Activated naive CD4-positive, alpha-beta T cell treated with anti-CD3 and anti-CD28 coated beads, Interleukin-2, amount 10 ng/mL, durations not matched to agents 7 days and 5 days (primary cell): ENCODE results near the gene AGFG2.
A peak's percentile ranks its signal among the peaks of the same experiment; 100 is the strongest.

Experiments
- CTCF ChIA-PET: fragments of 350-600 bp; sonication (Branson Sonifier 250); formaldehyde crosslinking; loops from one replicate; lab custom pipeline; 2021; ENCODE audit warnings: antibody characterized with exemption; lab: Charles Lee
- DNase-seq: peaks from one replicate; pipeline ENCODE4 v3.0.0-alpha.2; 2020
- H3K27ac Mint-ChIP-seq: one replicate; pipeline ENCODE4 v1.8.0; 2021; ENCODE audit warnings: mild to moderate bottlenecking, moderate library complexity, mixed read lengths
- H3K27me3 Mint-ChIP-seq: one replicate; pipeline ENCODE4 v1.8.0; 2021; ENCODE audit warnings: mild to moderate bottlenecking, mixed read lengths
- H3K36me3 Mint-ChIP-seq: one replicate; pipeline ENCODE4 v1.8.0; 2021; ENCODE audit warnings: mixed read lengths
- H3K4me1 Mint-ChIP-seq: one replicate; pipeline ENCODE4 v1.8.0; 2021; ENCODE audit warnings: mixed read lengths
- H3K4me3 Mint-ChIP-seq: one replicate; pipeline ENCODE4 v1.8.0; 2021; ENCODE audit warnings: mild to moderate bottlenecking, moderate library complexity, mixed read lengths
- H3K9me3 Mint-ChIP-seq: one replicate; pipeline ENCODE4 v1.8.0; 2021; ENCODE audit warnings: mixed read lengths

AGFG2 gene

GRCh38 chr7:100566018-100566531 lies 27.1 kb downstream of the AGFG2 start:
- Mint-ChIP-seq H3K4me1 (peaks cover 46% of the 10 kb centered on the region), H3K4me3 (no peak overlapping the region), H3K36me3 (peaks cover 13% of the 10 kb centered on the region), H3K27ac (peak overlapping the region; percentile 45), H3K9me3 (no peaks in the 10 kb centered on the region), H3K27me3 (peaks cover 22% of the 10 kb centered on the region)
- CTCF ChIA-PET: interaction anchor here (1.1 to 11.5 kb wide), 7 partner anchors 20 to 125 kb away, joined by 3 to 130 read pairs (median 6); partner anchors contain the start of genes FBXO24 and LRCH4
- DNase-seq: no peak

GRCh38 chr7:100567031-100567730 lies 28.2 kb downstream of the AGFG2 start:
- H3K9me3 Mint-ChIP-seq: no peaks in the 10 kb centered on the region
- H3K4me3 Mint-ChIP-seq: no peak overlapping the region
- H3K27ac Mint-ChIP-seq: peak overlapping the region; percentile 42
- no peak for DNase-seq
- CTCF ChIA-PET: interaction anchor here (0.6 to 11.5 kb wide), 4 partner anchors 19 to 182 kb away, joined by 3 to 130 read pairs (median 6); partner anchors contain the start of genes FBXO24 and LRCH4
- peaks cover 54% of the 10 kb centered on the region for H3K4me1 Mint-ChIP-seq
- H3K27me3 Mint-ChIP-seq: peaks cover 31% of the 10 kb centered on the region
- peaks cover 19% of the 10 kb centered on the region for H3K36me3 Mint-ChIP-seq

- H3K36me3 Mint-ChIP-seq: peaks cover 20% of the 10 kb centered on the region
- no peak for DNase-seq
- H3K4me3 Mint-ChIP-seq: no peak overlapping the region
- CTCF ChIA-PET: interaction anchor here (11.5 kb wide), 1 partner anchor 18 kb away, joined by 130 read pairs; the partner anchor contains the start of genes FBXO24 and LRCH4
- H3K27ac Mint-ChIP-seq: peak overlapping the region; percentile 42
- H3K9me3 Mint-ChIP-seq: no peaks in the 10 kb centered on the region
- peaks cover 31% of the 10 kb centered on the region for H3K27me3 Mint-ChIP-seq
- peaks cover 55% of the 10 kb centered on the region for H3K4me1 Mint-ChIP-seq
Observed at GRCh38 chr7:100567751-100568175, 28.8 kb downstream of the AGFG2 start.

- Mint-ChIP-seq H3K27me3 (peaks cover 31% of the 10 kb centered on the region), H3K9me3 (no peaks in the 10 kb centered on the region), H3K36me3 (peaks cover 18% of the 10 kb centered on the region), H3K4me3 (no peak overlapping the region), H3K4me1 (peaks cover 55% of the 10 kb centered on the region), H3K27ac (peak overlapping the region; percentile 64)
- CTCF ChIA-PET: interaction anchor here (11.5 kb wide), 1 partner anchor 17 kb away, joined by 130 read pairs; the partner anchor contains the start of genes FBXO24 and LRCH4
- DNase-seq: no peak
Observed at GRCh38 chr7:100568176-100568895, 29.3 kb downstream of the AGFG2 start.

- peak; percentile 57 for DNase-seq
- peaks cover 31% of the 10 kb centered on the region for H3K27me3 Mint-ChIP-seq
- H3K4me3 Mint-ChIP-seq: no peak overlapping the region
- H3K9me3 Mint-ChIP-seq: no peaks in the 10 kb centered on the region
- peaks cover 14% of the 10 kb centered on the region for H3K36me3 Mint-ChIP-seq
- H3K4me1 Mint-ChIP-seq: peaks cover 50% of the 10 kb centered on the region
- CTCF ChIA-PET: interaction anchor here (0.9 to 11.5 kb wide), 2 partner anchors 14 to 17 kb away, joined by 3 to 130 read pairs; partner anchors contain the start of genes FBXO24 and LRCH4
- H3K27ac Mint-ChIP-seq: no peak overlapping the region
Observed at GRCh38 chr7:100568896-100569844, 30.2 kb downstream of the AGFG2 start.

GRCh38 chr7:100570954-100571828 lies 32.2 kb downstream of the AGFG2 start:
- DNase-seq: no peak

GRCh38 chr7:100571829-100572116 lies 32.8 kb downstream of the AGFG2 start:
- no peak for DNase-seq
- Mint-ChIP-seq H3K4me3 (peak overlapping the region; percentile 15), H3K36me3 (peaks cover 25% of the 10 kb centered on the region), H3K4me1 (peaks cover 47% of the 10 kb centered on the region), H3K27ac (peak overlapping the region; percentile 69), H3K9me3 (no peaks in the 10 kb centered on the region), H3K27me3 (peaks cover 31% of the 10 kb centered on the region)
- CTCF ChIA-PET: no interaction called here

More at GRCh38 chr7:100570954-100571828, 32.2 kb downstream of the AGFG2 start:
- CTCF ChIA-PET: interaction anchor here (1.5 kb wide), 1 partner anchor 12 kb away, joined by 6 read pairs; no protein-coding TSS in a partner anchor
- Mint-ChIP-seq H3K4me1 (peaks cover 50% of the 10 kb centered on the region), H3K36me3 (peaks cover 21% of the 10 kb centered on the region), H3K4me3 (no peak overlapping the region), H3K9me3 (no peaks in the 10 kb centered on the region), H3K27ac (no peak overlapping the region), H3K27me3 (peaks cover 31% of the 10 kb centered on the region)

- Mint-ChIP-seq H3K4me1 (peaks cover 41% of the 10 kb centered on the region), H3K9me3 (no peaks in the 10 kb centered on the region), H3K36me3 (peaks cover 25% of the 10 kb centered on the region), H3K4me3 (peak overlapping the region; percentile 15), H3K27me3 (peaks cover 31% of the 10 kb centered on the region), H3K27ac (peak overlapping the region; percentile 69)
- CTCF ChIA-PET: no interaction called here
- no peak for DNase-seq
Observed at GRCh38 chr7:100572281-100572948, 33.4 kb downstream of the AGFG2 start.

GRCh38 chr7:100572949-100573675 lies 34.1 kb downstream of the AGFG2 start:
- Mint-ChIP-seq H3K36me3 (peaks cover 32% of the 10 kb centered on the region), H3K9me3 (no peaks in the 10 kb centered on the region), H3K27ac (no peak overlapping the region), H3K4me1 (peaks cover 34% of the 10 kb centered on the region), H3K4me3 (no peak overlapping the region), H3K27me3 (peaks cover 31% of the 10 kb centered on the region)
- CTCF ChIA-PET: no interaction called here
- DNase-seq: no peak

GRCh38 chr7:100573691-100574361 lies 34.8 kb downstream of the AGFG2 start, which contains the start of gene SAP25:
SAP25 (minus strand) TSS chr7:100573900; CDS start chr7:100573742, 158 bp downstream.
- Mint-ChIP-seq H3K4me1 (peaks cover 29% of the 10 kb centered on the region), H3K36me3 (peaks cover 36% of the 10 kb centered on the region), H3K27ac (peak within 1 kb of the TSS; percentile 69), H3K27me3 (peaks cover 30% of the 10 kb centered on the region), H3K9me3 (no peaks in the 10 kb centered on the region), H3K4me3 (no peak within 1 kb of the TSS)
- no peak for DNase-seq
- CTCF ChIA-PET: no interaction called here

GRCh38 chr7:100574362-100575205 lies 35.6 kb downstream of the AGFG2 start:
- Mint-ChIP-seq H3K4me3 (no peak overlapping the region), H3K36me3 (peaks cover 40% of the 10 kb centered on the region), H3K4me1 (peaks cover 21% of the 10 kb centered on the region), H3K27me3 (peaks cover 22% of the 10 kb centered on the region), H3K9me3 (no peaks in the 10 kb centered on the region), H3K27ac (peak overlapping the region; percentile 69)
- CTCF ChIA-PET: no interaction called here
- no peak for DNase-seq
